Measurements from ENCODE around the gene ATP11A.

ATP11A gene

GRCh38 chr13:112903606-112904195 lies 213.9 kb downstream of the ATP11A start:
- Histone ChIP-seq H3K9me3 (ENCODE audit: control insufficient read depth, insufficient read depth, low read depth, low read length) (no peaks in the 10 kb centered on the region), H3K4me3 (ENCODE audit: low read depth, low read length) (no peak overlapping the region), H3K4me1 (ENCODE audit: control insufficient read depth, insufficient read depth, low read length) (no peaks in the 10 kb centered on the region), H3K36me3 (ENCODE audit: control insufficient read depth in 2 of 2, insufficient read depth in 1 of 2, low read length in 2 of 2) (peaks cover 0 to 28% of the 10 kb centered on the region in 2 experiments; a peak in 1 of 3 replicates), H3K27ac (ENCODE audit: extremely low read depth, low read depth, low read length) (no peak overlapping the region)
- TF ChIP-seq ZNF585B (tag by site-specific recombination; IDR thresholded peaks at IDR 0.05), result no peak
- TF ChIP-seq ZNF610 (tag by site-specific recombination; IDR thresholded peaks at IDR 0.05; ENCODE audit: borderline replicate concordance), result no peak
- TF ChIP-seq ZNF366 (tag by site-specific recombination; conservative IDR thresholded peaks at IDR 0.05), result no peak
- ChIA-PET CTCF (interaction anchor here (1.5 kb wide), 1 partner anchor 26 kb away, joined by 5 read pairs; no protein-coding TSS in a partner anchor), POLR2A (no interaction called here)

GRCh38 chr13:112904436-112904960 lies 214.7 kb downstream of the ATP11A start:
- Histone ChIP-seq H3K9me3 (ENCODE audit: control insufficient read depth, insufficient read depth, low read depth, low read length) (no peaks in the 10 kb centered on the region), H3K4me1 (ENCODE audit: control insufficient read depth, insufficient read depth, low read length) (no peaks in the 10 kb centered on the region), H3K27ac (ENCODE audit: extremely low read depth, low read depth, low read length) (no peak overlapping the region), H3K36me3 (ENCODE audit: control insufficient read depth in 2 of 2, insufficient read depth in 1 of 2, low read length in 2 of 2) (peaks cover 0 to 28% of the 10 kb centered on the region in 2 experiments; a peak in 1 of 3 replicates), H3K4me3 (ENCODE audit: low read depth, low read length) (no peak overlapping the region)
- TF ChIP-seq YY2 (tag by site-specific recombination; IDR thresholded peaks at IDR 0.05) (no peak), ZNF221 (tag by site-specific recombination; IDR thresholded peaks at IDR 0.05; ENCODE audit: borderline replicate concordance) (no peak), ZNF658 (tag by site-specific recombination; IDR thresholded peaks at IDR 0.05) (no peak), ZNF521 (tag by site-specific recombination; IDR thresholded peaks at IDR 0.05) (no peak), ZNF274 (IDR thresholded peaks at IDR 0.05; ENCODE audit: low read length) (no peak), ZNF274 (tag by site-specific recombination; IDR thresholded peaks at IDR 0.05; ENCODE audit: borderline replicate concordance) (no peak), ZNF184 (tag by site-specific recombination; IDR thresholded peaks at IDR 0.05) (no peak), ZEB2 (tag by site-specific recombination; IDR thresholded peaks at IDR 0.05) (no peak), KLF10 (tag by site-specific recombination; IDR thresholded peaks at IDR 0.05) (no peak), SALL2 (tag by site-specific recombination; IDR thresholded peaks at IDR 0.05; ENCODE audit: borderline replicate concordance) (no peak), ZNF155 (tag by site-specific recombination; IDR thresholded peaks at IDR 0.05) (no peak), ZBTB21 (tag by site-specific recombination; IDR thresholded peaks at IDR 0.05) (no peak), KLF16 (tag by site-specific recombination; IDR thresholded peaks at IDR 0.05) (no peak), ZSCAN16 (tag by site-specific recombination; IDR thresholded peaks at IDR 0.05) (no peak), ZNF791 (tag by site-specific recombination; IDR thresholded peaks at IDR 0.05) (no peak), ZNF175 (tag by site-specific recombination; IDR thresholded peaks at IDR 0.05) (no peak), ZNF138 (tag by site-specific recombination; IDR thresholded peaks at IDR 0.05; ENCODE audit: borderline replicate concordance) (no peak)
- TF ChIP-seq, protein P1, sequence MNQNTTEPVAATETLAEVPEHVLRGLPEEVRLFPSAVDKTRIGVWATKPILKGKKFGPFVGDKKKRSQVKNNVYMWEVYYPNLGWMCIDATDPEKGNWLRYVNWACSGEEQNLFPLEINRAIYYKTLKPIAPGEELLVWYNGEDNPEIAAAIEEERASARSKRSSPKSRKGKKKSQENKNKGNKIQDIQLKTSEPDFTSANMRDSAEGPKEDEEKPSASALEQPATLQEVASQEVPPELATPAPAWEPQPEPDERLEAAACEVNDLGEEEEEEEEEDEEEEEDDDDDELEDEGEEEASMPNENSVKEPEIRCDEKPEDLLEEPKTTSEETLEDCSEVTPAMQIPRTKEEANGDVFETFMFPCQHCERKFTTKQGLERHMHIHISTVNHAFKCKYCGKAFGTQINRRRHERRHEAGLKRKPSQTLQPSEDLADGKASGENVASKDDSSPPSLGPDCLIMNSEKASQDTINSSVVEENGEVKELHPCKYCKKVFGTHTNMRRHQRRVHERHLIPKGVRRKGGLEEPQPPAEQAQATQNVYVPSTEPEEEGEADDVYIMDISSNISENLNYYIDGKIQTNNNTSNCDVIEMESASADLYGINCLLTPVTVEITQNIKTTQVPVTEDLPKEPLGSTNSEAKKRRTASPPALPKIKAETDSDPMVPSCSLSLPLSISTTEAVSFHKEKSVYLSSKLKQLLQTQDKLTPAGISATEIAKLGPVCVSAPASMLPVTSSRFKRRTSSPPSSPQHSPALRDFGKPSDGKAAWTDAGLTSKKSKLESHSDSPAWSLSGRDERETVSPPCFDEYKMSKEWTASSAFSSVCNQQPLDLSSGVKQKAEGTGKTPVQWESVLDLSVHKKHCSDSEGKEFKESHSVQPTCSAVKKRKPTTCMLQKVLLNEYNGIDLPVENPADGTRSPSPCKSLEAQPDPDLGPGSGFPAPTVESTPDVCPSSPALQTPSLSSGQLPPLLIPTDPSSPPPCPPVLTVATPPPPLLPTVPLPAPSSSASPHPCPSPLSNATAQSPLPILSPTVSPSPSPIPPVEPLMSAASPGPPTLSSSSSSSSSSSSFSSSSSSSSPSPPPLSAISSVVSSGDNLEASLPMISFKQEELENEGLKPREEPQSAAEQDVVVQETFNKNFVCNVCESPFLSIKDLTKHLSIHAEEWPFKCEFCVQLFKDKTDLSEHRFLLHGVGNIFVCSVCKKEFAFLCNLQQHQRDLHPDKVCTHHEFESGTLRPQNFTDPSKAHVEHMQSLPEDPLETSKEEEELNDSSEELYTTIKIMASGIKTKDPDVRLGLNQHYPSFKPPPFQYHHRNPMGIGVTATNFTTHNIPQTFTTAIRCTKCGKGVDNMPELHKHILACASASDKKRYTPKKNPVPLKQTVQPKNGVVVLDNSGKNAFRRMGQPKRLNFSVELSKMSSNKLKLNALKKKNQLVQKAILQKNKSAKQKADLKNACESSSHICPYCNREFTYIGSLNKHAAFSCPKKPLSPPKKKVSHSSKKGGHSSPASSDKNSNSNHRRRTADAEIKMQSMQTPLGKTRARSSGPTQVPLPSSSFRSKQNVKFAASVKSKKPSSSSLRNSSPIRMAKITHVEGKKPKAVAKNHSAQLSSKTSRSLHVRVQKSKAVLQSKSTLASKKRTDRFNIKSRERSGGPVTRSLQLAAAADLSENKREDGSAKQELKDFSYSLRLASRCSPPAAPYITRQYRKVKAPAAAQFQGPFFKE (tag by site-specific recombination; IDR thresholded peaks at IDR 0.05; ENCODE audit: borderline replicate concordance), result no peak
- TF ChIP-seq, protein P2, sequence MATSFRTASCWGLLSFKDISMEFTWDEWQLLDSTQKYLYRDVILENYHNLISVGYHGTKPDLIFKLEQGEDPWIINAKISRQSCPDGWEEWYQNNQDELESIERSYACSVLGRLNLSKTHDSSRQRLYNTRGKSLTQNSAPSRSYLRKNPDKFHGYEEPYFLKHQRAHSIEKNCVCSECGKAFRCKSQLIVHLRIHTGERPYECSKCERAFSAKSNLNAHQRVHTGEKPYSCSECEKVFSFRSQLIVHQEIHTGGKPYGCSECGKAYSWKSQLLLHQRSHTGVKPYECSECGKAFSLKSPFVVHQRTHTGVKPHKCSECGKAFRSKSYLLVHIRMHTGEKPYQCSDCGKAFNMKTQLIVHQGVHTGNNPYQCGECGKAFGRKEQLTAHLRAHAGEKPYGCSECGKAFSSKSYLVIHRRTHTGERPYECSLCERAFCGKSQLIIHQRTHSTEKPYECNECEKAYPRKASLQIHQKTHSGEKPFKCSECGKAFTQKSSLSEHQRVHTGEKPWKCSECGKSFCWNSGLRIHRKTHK (tag by site-specific recombination; IDR thresholded peaks at IDR 0.05), result no peak
- POLR2A ChIA-PET, result no interaction called here
- CTCF ChIA-PET, result interaction anchor here (1.5 kb wide), 1 partner anchor 25 kb away, joined by 5 read pairs; no protein-coding TSS in a partner anchor

Data from HEK293 (cell line).